MM.1S (cell line): ENCODE measurements around the gene SERPINA12.

ENCODE experiments used
- CTCF ChIP-seq: fragments of 300-600 bp; sonication (generic); IDR thresholded peaks from 2 replicates; pipeline ENCODE4 v1.5.1; 2016; ENCODE audit warnings: antibody characterized with exemption, low read length, mixed read lengths
- EZH2 ChIP-seq: fragments of 300-600 bp; sonication (generic); optimal IDR thresholded peaks from 2 replicates; pipeline ENCODE3; 2017; ENCODE audit warnings: low read depth, mild to moderate bottlenecking, antibody characterized with exemption, low read length, mixed read lengths
- EZH2phosphoT487 ChIP-seq: fragments of 300-600 bp; sonication (generic); IDR thresholded peaks from 2 replicates; pipeline ENCODE4 v1.6.1; 2018; ENCODE audit warnings: antibody characterized with exemption, low read length

- no peak for TF ChIP-seq CTCF
- no peak for TF ChIP-seq EZH2
- no peak for TF ChIP-seq EZH2phosphoT487
These were observed 30.9 kb upstream of the SERPINA12 start for GRCh38 chr14:94540031-94540794.
